GM19025 (cell line): Measurements from ENCODE around the gene CACNA1S.

Experiments
- ATAC-seq: cut with Tn5 transposase; IDR thresholded peaks from one replicate; pipeline ENCODE4 v1.9.1; 2021; ENCODE audit warnings: mild to moderate bottlenecking, low read depth, moderate library complexity; ENCODE audit not compliant: unreplicated experiment

The CACNA1S gene

DNA sequence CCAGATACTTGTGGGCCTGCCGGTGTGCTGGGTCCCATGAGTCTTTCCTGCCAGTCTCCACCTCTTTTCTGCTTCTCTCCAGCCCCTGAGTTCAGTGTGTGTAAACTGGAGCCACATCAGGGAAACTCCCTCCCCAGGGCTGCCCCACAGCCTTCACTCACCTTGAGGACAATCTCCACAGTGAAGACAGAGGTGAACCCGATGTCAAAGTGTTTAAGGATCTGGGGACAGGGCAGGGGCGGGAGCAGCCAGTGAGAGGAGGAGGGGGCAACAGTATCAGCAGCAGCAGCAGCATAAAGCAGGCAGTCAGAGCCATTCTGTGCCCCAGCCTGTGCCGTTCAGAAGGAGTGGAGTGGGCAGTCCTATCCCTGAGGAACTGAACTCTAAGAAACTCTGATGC, 43.2 kb downstream of the CACNA1S start:
- no peak for ATAC-seq

DNA sequence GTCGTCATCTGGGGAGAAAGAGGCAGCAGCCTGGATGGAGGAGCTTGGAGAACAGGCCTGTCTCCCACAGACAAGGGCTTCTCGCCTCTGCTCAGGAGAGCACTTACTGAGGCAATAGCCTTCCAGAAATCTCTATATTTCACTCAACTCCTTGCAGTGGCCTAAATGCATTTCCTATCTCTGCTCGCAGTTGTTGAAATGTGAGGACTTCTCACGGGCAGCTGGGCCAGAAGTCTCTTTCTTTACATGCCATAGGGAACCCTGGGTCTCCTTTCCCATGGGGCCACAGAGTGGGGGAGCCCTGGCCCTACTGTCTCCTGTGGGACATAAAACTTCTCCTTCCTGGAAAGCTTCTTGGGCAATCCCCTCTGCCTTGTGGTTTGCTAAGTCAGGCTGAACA, 45.2 kb downstream of the CACNA1S start:
- no peak for ATAC-seq

- no peak for ATAC-seq
Observed at GRCh38 chr1:201065686-201066085, 46.5 kb downstream of the CACNA1S start.

GRCh38 chr1:201064806-201065205, 47.4 kb downstream of the CACNA1S start:
- no peak for ATAC-seq

- ATAC-seq, result no peak
Observed at GRCh38 chr1:201063145-201063544, 49.1 kb downstream of the CACNA1S start.

DNA sequence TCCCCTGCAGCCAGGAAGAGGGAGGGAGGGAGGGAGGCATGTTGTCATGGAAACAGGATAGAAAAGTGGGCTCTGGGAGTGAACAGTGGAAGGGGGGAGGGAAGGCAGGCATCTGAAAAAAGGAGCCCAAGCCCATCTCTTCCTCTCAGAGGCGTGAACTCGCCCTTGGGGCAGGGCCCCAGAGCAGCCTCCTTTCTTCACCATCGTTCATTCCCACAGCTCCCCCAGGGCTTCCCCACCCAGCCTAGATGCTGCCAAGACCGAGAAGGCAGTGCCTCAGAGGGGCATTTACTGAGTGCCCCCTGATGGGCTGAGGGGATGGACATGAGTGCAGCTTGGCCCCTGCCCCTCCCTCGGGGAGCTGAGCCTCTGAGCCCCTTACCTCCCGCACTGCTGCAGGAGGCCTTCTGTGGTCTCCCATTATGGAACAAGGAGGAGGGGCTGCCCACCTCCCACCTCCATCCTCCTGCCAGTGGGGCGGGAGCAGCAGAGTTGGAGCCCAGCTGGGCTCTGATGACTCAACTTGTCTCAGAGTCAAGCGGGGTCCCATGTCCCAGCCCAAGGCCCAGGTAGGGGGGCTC, 49.6 kb downstream of the CACNA1S start:
- ATAC-seq, result no peak

- no peak for ATAC-seq
Observed at GRCh38 chr1:201061886-201062285, 50.3 kb downstream of the CACNA1S start.

DNA sequence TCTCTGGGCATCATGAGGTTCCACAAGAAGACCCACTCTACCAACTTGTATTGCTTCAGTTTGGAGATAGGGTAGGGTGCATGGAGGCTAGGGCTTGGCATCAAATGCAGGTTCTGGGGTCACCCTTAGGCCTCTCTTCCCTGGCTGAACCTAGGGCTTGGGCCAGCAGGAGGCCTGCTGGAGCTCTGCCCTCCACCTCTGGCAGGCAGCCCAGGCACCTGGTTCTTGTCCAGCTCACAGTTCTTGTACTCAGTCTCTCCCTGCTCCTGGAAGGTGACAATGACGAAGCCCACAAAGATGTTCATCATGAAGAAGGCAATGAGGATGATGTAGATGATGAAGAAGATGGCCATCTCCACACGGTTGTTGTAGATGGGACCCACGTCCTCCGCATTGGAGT, 51.2 kb downstream of the CACNA1S start:
- no peak for ATAC-seq

- no peak for ATAC-seq
Observed at GRCh38 chr1:201060586-201060985, 51.6 kb downstream of the CACNA1S start.

DNA sequence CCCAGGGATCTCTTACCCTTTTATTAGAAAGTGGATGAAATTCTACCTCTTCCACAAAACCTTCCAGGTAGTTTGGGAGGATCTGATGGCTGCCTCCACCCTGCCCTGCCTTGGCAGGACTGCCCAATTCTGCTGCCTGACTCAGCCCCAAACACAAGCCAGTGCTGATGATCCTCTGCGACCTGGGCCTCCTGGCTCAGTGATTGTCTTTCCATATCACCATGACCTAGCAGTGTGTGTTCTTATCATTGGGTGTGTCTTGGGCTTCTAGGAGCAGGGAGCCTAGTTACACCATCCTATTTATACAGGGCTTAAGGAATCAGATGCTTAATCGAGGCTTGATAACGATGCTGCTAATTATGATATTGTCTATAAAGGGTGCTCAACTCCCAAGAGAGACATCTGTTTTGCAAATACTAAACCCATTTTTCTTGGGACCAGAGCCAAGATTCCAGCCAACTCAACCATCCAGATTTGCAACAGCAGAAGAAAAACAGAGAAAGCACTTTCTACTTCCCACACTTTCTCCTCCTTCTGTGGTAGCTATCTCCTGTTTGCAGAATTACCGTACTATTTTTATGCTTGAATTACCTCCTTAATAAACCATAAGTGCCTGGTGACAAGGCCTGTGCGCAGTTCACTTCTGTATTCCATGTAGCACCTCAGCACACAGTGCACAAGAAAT, 52.2 kb downstream of the CACNA1S start:
- ATAC-seq, result no peak

DNA sequence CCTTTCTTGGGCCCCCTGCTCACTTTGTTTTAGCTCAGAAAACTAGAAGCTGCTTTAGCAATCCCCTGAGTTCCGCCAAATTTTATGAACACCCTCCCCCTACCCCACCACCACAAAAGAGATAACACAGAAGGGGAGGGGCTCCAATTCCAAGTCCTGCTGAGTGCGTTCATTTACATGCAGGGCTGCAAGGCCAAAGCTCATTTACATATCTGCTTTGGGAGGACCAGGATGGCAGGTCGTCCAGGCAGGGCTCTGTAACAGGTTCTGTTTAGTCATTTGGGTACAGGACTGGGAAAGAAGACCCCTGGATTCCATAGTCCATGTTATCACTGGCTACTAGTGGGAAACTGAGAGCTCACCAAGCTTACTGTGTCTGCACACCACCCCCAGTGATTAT, 52.8 kb downstream of the CACNA1S start:
- no peak for ATAC-seq

DNA sequence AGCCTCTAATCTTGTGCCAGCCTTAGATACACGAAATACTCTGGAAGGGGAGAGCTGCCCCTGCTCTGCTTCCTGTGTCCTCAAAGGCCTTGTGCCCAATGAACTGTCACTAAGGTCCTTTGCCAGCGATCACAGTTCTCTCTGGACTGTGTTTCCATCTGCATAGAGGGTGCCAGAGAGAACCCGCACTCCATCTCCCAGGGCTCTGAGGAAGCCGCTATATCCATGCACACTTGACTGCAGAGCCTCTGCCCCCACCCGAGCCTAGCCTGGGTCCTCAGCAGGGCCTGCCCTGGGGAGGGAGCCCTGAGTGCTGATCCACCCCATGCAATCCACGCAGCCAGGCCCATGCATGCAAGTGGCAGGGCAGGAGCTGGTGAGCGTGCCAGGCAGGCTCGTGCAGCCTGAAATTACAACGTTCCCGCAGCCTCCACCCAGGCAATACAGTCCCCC, 58.1 kb downstream of the CACNA1S start:
- no peak for ATAC-seq

DNA sequence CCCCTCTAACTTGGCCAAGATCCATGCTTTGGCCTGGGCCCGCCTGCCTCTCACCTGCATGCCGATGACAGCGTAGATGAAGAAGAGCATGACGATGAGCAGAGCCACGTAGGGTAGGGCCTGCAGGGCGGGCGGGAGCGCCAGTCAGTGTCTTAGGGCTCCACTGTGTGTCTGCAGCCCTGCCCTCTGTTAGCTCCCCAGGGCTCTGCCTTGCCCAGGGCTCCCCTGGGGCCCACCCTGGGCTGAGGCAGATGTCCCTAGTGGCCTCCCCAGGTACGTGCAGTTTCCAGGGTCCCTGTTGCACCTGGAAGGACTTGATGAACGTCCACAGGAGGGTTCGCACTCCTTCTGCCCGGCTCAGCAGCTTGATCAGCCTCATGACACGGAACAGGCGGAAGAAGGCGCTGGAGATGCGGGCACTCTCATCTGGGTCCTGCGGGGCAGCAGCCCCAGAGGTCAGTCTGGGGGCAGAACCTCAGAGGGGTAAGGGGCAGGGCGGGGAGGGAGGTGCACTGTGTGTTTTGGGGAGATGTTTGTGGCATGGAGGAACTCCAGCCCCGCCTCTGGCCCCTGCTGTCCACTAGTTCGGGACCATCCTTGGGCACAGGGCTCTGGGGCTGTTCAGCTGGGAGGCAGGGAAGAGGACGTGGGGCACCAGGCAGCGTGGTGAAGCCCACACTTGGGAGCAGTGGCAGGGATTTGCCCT, 58.9 kb downstream of the CACNA1S start:
- no peak for ATAC-seq

DNA sequence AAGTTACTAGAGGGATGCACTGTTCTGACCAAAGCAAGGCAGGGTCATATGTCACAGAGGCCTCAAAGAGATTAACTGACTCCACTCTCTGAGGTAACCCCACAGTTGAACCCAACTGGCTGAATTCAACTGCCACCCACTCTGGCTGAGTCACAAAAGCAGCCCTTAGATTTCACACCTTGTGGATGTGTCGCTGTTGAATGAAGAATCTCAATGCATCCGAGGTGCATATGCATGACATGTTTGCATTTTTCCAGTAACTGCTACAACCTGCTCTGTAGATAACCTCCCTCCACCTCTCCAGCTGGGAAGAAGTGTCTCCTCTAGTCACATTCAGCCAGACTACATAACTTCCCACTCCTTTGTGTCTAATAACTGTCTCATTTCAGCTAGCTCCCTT, 60.8 kb downstream of the CACNA1S start:
- ATAC-seq, result no peak

DNA sequence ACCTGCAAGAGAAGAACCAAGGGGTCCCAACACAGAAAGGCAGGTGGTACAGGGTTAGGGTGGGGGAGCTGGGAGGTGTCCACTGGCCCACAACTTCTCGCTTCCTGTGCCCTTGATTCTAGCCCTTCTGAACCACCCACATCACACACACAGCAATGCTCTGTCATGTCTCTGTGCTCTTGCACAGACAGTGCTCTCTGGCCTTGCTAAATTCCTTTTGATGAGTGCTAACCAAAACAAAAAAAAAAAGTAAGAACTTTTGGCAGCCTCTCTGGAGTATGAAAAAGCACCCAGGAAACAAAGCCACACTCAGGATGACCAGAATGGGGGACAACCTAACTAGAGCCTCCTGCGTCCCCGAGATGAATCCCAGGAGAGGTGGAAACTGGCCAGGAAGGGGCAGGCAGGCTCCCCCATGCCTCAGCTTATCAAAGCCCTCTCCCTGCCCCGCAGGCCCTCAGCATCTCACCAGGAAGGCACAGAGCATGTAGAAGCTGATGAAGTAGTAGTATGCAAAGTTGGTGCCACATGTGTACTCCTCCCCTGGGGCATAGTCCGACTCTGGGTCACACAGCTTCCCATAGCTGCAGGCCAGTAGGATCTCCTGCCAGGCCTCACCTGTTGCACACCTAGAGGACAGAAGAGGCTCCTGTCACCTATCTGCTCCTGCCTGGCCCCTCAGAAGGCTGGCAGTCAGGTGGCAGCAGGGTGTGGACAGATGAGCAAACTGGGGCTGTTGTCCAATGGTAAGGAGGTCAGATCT, 61.5 kb downstream of the CACNA1S start:
- no peak for ATAC-seq

DNA sequence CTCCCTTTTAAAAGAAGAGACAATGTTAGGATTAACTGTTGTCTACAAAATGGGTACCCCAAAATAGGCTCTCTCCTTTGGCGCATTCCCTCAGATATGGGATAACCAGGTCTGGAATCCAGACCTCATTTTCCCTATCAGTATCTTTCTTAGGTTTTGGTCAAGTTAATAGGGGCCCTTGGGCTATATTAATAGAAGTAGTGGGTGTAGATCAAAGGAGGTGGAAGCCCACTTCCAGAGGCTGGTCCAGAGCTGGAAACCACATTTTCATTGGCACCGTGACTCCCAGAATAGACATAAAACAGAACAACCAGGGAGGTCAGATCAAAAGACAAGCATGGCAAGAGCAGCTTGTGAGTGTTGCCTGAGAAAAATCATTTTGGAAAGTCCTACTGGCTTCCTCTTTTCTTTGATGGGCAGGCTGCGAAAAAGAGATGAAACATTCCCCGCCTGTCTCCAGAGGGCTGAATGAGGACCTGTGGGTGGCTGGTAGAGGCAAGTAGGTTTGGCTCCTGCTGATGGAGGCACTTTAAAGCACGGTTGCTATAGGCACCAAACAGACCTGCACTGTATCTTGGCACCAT, 62.9 kb downstream of the CACNA1S start:
- no peak for ATAC-seq

DNA sequence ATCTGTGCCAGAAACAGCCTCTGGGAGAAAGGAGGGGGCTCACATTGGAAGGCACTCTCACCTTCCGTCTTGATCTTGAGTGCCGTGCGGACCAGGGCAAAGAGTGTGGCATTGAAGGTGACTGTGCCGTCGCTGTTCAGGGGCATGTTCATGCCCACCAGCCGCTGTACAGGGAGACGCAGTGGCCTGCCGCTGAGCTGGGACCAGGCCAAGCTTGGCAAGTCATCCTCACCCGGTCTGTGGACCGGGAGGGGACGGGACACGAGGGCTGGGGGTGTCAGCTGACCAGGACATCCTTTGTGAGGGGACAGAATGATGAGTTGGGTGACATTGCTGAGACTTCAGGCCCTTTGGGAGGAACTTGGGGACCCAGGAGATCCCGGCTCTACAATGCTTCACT, 63.7 kb downstream of the CACNA1S start:
- ATAC-seq, result no peak

- ATAC-seq, result no peak
Observed at GRCh38 chr1:201044119-201044518, 68.1 kb downstream of the CACNA1S start.

GRCh38 chr1:201042779-201043461, 69.3 kb downstream of the CACNA1S start:
- ATAC-seq, result peak; percentile 70

GRCh38 chr1:201041011-201041410, 71.2 kb downstream of the CACNA1S start:
- ATAC-seq, result no peak
